Liver (tissue), 3 donors: ENCODE measurements around the gene SIAH1.

Source experiments
- EGR1 ChIP-seq, 2 donors: IDR thresholded peaks; 2 replicates each; pipeline ENCODE4 v1.6.1; 2016 to 2018; ENCODE audit warnings: antibody characterized with exemption in 2 of 2, low read depth in 2 of 2
- GABPA ChIP-seq, 2 donors: IDR thresholded peaks in 1 of 2; conservative IDR thresholded peaks in 1 of 2; 2 replicates each; pipeline ENCODE4 v1.6.1; 2016; ENCODE audit warnings: antibody characterized with exemption in 2 of 2, mild to moderate bottlenecking in 1 of 2, moderate library complexity in 1 of 2
- HNF4A ChIP-seq, 2 donors: conservative IDR thresholded peaks; 2 replicates each; pipeline ENCODE4 v1.6.1; 2016; ENCODE audit warnings: antibody characterized with exemption in 2 of 2, mild to moderate bottlenecking in 2 of 2
- JUND ChIP-seq, 2 donors: IDR thresholded peaks; 2 replicates each; pipeline ENCODE4 v1.6.1; 2016; ENCODE audit warnings: antibody characterized with exemption in 2 of 2
- NR2F2 ChIP-seq: IDR thresholded peaks from 2 replicates; pipeline ENCODE4 v1.6.1; 2016; ENCODE audit warnings: antibody characterized with exemption
- RAD21 ChIP-seq, 2 donors: IDR thresholded peaks; 2 replicates each; pipeline ENCODE4 v1.6.1; 2016; ENCODE audit warnings: antibody characterized with exemption in 2 of 2, mild to moderate bottlenecking in 2 of 2
- RXRA ChIP-seq, 2 donors: IDR thresholded peaks; 2 replicates each; pipeline ENCODE4 v1.6.1; 2017 to 2018; ENCODE audit warnings: antibody characterized with exemption in 2 of 2, mild to moderate bottlenecking in 1 of 2
- SP1 ChIP-seq: IDR thresholded peaks from 2 replicates; pipeline ENCODE4 v1.6.1; 2018; ENCODE audit warnings: antibody characterized with exemption, mild to moderate bottlenecking
- TAF1 ChIP-seq: conservative IDR thresholded peaks from 2 replicates; pipeline ENCODE4 v1.6.1; 2016; ENCODE audit warnings: antibody characterized with exemption, mild to moderate bottlenecking
- YY1 ChIP-seq: IDR thresholded peaks from 2 replicates; pipeline ENCODE4 v1.6.1; 2016; ENCODE audit warnings: antibody characterized with exemption, mild to moderate bottlenecking
- TF ChIP-seq, protein P1 (sequence below): fragments of 150-350 bp; IDR thresholded peaks from 2 replicates; pipeline ENCODE4 v1.5.1; 2017; ENCODE audit warnings: improper control_type of control experiment, low read depth, low read length; ENCODE audit not compliant: missing input control
- TF ChIP-seq, protein P2 (sequence below): IDR thresholded peaks from 2 replicates; pipeline ENCODE4 v1.6.1; 2016; ENCODE audit warnings: antibody characterized with exemption
- TF ChIP-seq, protein P3 (sequence below): IDR thresholded peaks from 2 replicates; pipeline ENCODE4 v1.6.1; 2016; ENCODE audit warnings: antibody characterized with exemption
- TF ChIP-seq, protein P4 (sequence below): IDR thresholded peaks from 2 replicates; pipeline ENCODE4 v1.6.1; 2016; ENCODE audit warnings: antibody characterized with exemption, mild to moderate bottlenecking
- donor health status: healthy.
- donor health status: healthy.

DNA sequence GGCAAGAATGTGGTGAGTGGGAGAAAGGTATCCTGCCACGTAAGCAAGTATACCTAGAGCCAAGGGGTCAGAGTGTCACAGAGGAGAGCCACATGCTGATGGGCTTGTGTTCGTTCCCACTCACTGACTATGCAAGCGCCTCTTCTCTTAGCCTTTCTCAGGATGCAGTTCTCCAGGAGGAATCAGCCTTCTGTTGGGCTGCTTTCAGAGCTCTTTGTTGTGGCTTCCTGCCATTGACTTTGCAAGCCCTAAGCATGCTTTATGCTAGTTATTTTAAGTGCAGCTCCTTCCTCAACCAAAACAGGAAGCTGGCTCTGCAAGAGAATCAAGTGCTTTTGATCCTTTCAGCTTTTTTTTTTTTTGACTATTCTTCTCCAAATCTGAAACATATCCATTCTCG, 66.6 kb downstream of the SIAH1 start:
- TF ChIP-seq HNF4A (conservative IDR thresholded peaks at IDR 0.05), result no peak
- TF ChIP-seq, protein P1, sequence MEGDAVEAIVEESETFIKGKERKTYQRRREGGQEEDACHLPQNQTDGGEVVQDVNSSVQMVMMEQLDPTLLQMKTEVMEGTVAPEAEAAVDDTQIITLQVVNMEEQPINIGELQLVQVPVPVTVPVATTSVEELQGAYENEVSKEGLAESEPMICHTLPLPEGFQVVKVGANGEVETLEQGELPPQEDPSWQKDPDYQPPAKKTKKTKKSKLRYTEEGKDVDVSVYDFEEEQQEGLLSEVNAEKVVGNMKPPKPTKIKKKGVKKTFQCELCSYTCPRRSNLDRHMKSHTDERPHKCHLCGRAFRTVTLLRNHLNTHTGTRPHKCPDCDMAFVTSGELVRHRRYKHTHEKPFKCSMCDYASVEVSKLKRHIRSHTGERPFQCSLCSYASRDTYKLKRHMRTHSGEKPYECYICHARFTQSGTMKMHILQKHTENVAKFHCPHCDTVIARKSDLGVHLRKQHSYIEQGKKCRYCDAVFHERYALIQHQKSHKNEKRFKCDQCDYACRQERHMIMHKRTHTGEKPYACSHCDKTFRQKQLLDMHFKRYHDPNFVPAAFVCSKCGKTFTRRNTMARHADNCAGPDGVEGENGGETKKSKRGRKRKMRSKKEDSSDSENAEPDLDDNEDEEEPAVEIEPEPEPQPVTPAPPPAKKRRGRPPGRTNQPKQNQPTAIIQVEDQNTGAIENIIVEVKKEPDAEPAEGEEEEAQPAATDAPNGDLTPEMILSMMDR, result no peak
- TF ChIP-seq TAF1, result no peak
- TF ChIP-seq SP1, result no peak
- TF ChIP-seq RAD21 (IDR thresholded peaks at IDR 0.05), result no peak
- TF ChIP-seq, protein P2, sequence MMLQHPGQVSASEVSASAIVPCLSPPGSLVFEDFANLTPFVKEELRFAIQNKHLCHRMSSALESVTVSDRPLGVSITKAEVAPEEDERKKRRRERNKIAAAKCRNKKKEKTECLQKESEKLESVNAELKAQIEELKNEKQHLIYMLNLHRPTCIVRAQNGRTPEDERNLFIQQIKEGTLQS, result no peak
- TF ChIP-seq GABPA (IDR thresholded peaks at IDR 0.05 in 1 of 2, conservative IDR thresholded peaks at IDR 0.05 in 1 of 2), result no peak
- TF ChIP-seq, protein P3, sequence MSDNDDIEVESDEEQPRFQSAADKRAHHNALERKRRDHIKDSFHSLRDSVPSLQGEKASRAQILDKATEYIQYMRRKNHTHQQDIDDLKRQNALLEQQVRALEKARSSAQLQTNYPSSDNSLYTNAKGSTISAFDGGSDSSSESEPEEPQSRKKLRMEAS, result no peak
- no peak for TF ChIP-seq NR2F2
- TF ChIP-seq, protein P4, sequence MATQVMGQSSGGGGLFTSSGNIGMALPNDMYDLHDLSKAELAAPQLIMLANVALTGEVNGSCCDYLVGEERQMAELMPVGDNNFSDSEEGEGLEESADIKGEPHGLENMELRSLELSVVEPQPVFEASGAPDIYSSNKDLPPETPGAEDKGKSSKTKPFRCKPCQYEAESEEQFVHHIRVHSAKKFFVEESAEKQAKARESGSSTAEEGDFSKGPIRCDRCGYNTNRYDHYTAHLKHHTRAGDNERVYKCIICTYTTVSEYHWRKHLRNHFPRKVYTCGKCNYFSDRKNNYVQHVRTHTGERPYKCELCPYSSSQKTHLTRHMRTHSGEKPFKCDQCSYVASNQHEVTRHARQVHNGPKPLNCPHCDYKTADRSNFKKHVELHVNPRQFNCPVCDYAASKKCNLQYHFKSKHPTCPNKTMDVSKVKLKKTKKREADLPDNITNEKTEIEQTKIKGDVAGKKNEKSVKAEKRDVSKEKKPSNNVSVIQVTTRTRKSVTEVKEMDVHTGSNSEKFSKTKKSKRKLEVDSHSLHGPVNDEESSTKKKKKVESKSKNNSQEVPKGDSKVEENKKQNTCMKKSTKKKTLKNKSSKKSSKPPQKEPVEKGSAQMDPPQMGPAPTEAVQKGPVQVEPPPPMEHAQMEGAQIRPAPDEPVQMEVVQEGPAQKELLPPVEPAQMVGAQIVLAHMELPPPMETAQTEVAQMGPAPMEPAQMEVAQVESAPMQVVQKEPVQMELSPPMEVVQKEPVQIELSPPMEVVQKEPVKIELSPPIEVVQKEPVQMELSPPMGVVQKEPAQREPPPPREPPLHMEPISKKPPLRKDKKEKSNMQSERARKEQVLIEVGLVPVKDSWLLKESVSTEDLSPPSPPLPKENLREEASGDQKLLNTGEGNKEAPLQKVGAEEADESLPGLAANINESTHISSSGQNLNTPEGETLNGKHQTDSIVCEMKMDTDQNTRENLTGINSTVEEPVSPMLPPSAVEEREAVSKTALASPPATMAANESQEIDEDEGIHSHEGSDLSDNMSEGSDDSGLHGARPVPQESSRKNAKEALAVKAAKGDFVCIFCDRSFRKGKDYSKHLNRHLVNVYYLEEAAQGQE, result no peak
- no peak for TF ChIP-seq JUND (IDR thresholded peaks at IDR 0.05)
- no peak for TF ChIP-seq YY1
- TF ChIP-seq RXRA (IDR thresholded peaks at IDR 0.05), result no peak
- TF ChIP-seq EGR1 (IDR thresholded peaks at IDR 0.05; ENCODE audit: low read depth in 2 of 2), result no peak
